ENCODE results near the gene BTBD17. TPM values are rescaled to one million over a fixed set of nuclear protein-coding genes. Genes with fewer than 3 reads are reported as not detected.

Gene BTBD17
- polyA plus RNA-seq, 12 donors = 0.08 to 0.40 (median 0.16) TPM; not detected in 4

Other genes starting within 250 kb of the BTBD17 start
- gene RPL38, start 158.2 kb downstream of the BTBD17 start, polyA plus RNA-seq (ENCODE audit: insufficient read length in 12 of 12) = 1,000 to 10,000 TPM in 11 of 12 donors, not detected in 1; 1,396 to 1,979 (median 1,668) TPM
- gene TTYH2, start 148.3 kb downstream of the BTBD17 start, polyA plus RNA-seq (ENCODE audit: insufficient read length in 12 of 12) = 10 to 100 TPM in 11 of 12 donors, not detected in 1; 42.1 to 99.1 (median 68.3) TPM
- under 1 TPM in 3 of 12 donors, not detected in 9; 0.08 to 0.32 (median 0.19) TPM for gene DNAI2, start 87.6 kb downstream of the BTBD17 start, polyA plus RNA-seq (ENCODE audit: insufficient read length in 12 of 12)
- 1 to 10 TPM in 9 of 12 donors, under 1 TPM in 1, not detected in 2; 0.92 to 2.0 (median 1.5) TPM for gene KIF19, start 35.6 kb downstream of the BTBD17 start, polyA plus RNA-seq (ENCODE audit: insufficient read length in 12 of 12)
- under 1 TPM in 8 of 12 donors, not detected in 4; 0.16 to 0.74 (median 0.26) TPM for gene GPR142, start 5.6 kb upstream of the BTBD17 start, polyA plus RNA-seq (ENCODE audit: insufficient read length in 12 of 12)
- 10 to 100 TPM in 11 of 12 donors, not detected in 1; 16.2 to 61.7 (median 26.4) TPM for gene GPRC5C, start 70.2 kb upstream of the BTBD17 start, polyA plus RNA-seq (ENCODE audit: insufficient read length in 12 of 12)
- 1 to 10 TPM in 10 of 12 donors, not detected in 2; 1.1 to 2.6 (median 1.9) TPM for gene CD300A, start 104.8 kb upstream of the BTBD17 start, polyA plus RNA-seq (ENCODE audit: insufficient read length in 12 of 12)
- gene CD300LB, start 169.6 kb upstream of the BTBD17 start, polyA plus RNA-seq (ENCODE audit: insufficient read length in 12 of 12) = under 1 TPM in 9 of 12 donors, not detected in 3; 0.07 to 0.83 (median 0.14) TPM
- under 1 TPM in 10 of 12 donors, not detected in 2; 0.18 to 0.76 (median 0.52) TPM for gene CD300C, start 184.2 kb upstream of the BTBD17 start, polyA plus RNA-seq (ENCODE audit: insufficient read length in 12 of 12)
- under 1 TPM in 2 of 12 donors, not detected in 10; 0.32 to 0.37 TPM for gene CD300H, start 205.6 kb upstream of the BTBD17 start, polyA plus RNA-seq (ENCODE audit: insufficient read length in 12 of 12)
- gene CD300LD, start 230.4 kb upstream of the BTBD17 start, polyA plus RNA-seq (ENCODE audit: insufficient read length in 12 of 12) = not detected

All from muscle of arm (tissue), 12 donors.